GM18507 (cell line): ENCODE measurements around the gene SPART.
"Not testable (repeated sequence)": the region's sequence is repeated elsewhere in the genome, so short reads cannot be mapped to it uniquely, and the experiment has no call there.

Experiments used
- DNase-seq: peaks from one replicate; pipeline ENCODE4 v3.0.0; 2011; ENCODE audit warnings: low read depth; ENCODE audit not compliant: insufficient read length; ENCODE audit errors: extremely low spot score
- FAIRE-seq: peaks from 2 replicates; lab custom pipeline; 2011; peaks lifted over from hg19 to GRCh38; lab: Jason Lieb, UNC

The SPART gene

DNA sequence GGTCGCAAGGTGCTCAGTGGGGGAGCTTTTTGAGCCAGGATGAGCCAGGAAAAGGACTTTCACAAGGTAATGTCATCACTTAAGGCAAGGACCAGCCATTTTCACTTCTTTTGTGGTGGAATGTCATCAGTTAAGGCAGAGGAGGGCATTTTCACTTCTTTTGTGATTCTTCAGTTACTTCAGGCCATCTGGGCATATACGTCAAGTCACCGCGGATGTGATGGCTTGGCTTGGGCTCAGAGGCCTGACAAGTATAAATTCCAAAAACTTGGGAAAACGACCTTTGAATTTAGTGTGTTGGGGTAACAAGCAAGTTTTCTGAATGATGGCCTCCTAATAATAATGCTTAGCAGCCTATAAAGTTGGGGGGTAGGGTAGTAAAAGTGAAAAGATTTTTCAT is 21.3 kb downstream of the SPART start:
- not testable (repeated sequence) for DNase-seq, FAIRE-seq

DNA sequence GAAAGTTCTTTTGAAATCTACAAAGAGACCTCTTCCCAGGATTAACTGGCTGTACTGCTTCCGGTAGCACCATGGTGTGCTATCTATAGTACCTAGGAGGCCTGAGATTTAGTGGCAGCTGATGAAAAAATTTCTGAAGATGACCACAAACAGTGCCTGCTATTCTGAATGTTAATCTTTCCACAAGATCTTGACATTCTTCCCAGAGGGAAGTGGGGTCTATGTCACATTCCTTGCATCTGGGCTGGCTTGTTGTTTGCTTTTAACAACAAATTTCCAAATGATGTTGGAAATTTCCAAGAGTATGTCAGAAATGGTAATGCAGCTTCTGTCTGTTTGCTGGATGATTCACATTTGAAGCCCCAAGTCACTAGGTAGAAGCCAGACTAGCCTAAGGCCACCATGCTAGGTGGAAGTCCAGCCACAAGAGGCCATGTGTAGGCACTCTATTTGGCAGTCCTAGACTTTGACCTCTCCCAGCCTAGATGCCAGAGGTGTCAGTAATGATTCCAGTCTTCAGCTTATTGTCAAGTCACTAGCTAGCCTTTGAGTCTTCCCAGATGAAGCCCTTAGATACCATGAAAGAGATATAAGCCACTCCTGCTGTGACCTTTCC is 22.1 kb downstream of the SPART start:
- FAIRE-seq (no peak), DNase-seq (no peak)

DNA sequence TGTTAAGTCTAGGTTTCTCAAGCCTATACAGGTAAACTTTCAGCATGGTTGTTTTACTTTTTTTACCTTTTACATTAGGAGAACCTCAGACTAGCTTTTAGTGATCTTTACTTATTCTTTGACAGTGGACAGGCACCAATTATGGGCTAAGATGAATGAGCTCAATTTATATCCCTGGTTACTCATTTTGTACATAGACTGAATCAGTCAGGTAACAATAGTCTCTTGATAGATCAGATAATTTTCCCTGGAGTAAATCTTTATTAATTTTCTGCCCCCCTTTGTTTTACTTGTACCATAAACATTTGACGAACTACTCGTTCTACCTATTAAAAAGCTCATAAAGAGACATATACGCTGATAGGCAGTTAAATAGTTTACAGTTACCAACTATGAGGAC is 22.8 kb downstream of the SPART start:
- DNase-seq (no peak), FAIRE-seq (no peak)

DNA sequence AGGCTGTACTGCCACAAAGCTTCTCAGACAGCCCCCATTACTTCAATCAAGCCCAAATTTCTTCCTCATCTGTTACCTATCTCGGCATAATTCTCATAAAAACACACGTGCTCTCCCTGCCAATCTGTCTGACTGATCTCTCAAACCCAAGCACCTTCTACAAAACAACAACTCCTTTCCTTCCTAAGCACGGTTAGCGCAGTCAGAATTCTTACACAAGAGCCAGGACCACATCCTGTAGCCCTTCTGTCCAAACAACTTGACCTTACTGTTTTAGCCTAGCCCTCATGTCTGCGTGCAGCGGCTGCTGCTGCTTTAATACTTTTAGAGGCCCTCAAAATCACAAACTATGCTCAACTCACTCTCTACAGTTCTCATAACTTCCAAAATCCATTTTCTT is 26.4 kb downstream of the SPART start:
- DNase-seq, FAIRE-seq: not testable (repeated sequence)

DNA sequence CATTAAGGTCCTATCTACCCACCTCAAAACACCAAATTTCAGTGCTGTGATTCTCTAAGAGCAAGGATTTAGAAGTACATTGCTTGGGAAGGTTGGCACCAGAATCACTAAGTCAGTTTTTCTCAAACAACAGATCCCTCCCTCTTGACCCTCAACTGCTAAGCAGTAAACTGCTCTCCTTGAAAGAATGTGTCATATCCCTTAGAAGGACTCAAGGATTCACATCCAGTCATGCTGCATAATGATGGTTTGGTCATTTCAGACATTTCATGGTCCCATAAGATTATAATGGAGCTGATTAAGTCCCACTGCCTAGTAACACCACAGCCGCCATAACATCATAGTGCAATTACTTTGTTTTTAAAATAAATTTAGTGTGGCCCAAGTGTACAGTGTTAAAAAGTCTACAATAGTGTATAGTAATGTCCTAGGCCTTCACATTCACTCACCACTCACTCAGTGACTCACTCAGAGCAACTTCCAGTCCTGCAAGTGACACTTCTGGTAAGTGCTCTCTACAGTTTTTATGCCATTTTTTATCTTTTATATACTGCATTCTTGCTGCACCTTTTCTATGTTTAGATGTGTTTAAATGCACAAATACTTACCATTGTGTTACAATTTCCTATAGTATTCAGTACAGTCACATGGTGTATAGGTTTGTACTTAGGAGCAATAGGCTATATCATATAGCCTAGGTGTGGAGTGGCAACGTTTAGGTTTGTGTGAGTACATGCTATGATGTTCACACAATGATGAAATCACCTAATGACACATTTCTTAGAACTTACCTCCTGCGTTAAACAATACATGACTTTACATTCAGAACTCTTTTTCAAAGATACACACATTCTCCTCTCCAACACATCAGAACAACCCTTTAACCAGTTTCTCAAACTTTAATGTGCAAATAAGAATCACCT is 32.9 kb downstream of the SPART start:
- DNase-seq = no peak
- no peak for FAIRE-seq

DNA sequence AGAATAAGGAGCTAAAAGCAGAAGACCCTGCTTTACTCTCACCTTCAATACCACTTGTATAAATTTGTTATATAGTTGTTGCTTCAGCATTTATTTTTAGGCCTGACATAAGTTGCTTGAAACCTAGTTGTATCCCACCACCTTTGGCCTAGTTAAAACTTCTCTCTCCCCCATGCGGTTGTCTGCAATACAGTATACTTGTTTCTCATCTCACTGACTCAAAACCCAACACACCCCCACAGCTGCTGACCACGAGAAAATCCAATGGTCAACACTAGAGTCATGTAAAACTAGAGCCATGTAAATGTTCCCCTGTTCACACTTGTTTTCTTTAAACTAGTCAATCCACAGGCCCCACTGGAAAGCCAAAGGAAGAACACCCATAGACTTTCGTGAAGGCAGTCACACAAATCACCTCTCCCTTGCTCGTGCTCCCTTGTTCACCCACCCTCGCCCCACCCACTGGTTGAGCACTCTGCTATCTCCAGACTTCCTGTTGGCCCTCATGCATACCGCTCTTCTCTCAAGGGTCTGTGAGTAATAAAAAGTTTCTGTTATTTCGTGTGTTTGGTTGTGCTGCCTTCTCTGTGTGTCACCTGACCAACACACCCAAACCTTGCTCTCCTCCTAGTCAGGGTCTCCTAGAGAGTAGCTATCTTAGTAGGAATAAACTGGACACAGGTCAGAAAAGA is 35.6 kb downstream of the SPART start:
- FAIRE-seq = no peak
- no peak for DNase-seq

DNA sequence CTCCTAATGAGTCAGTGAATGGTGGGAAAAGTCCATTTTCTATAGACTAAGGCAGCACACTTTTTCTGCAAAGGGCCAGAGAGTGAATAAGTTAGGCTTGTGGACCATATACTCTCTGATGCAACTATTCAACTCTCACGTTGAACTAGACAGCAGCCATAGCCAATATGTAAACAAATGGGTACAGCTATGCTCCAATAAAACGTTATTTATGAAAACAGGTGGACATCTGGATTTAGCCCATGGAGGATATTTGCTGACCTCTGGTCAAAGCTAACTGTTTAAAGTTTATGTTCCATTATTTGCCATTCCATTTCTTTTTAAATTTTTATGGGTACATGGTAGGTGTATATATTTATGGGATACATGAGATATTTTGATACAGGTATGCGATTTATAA is 43.9 kb downstream of the SPART start:
- DNase-seq (no peak), FAIRE-seq (no peak)

DNA sequence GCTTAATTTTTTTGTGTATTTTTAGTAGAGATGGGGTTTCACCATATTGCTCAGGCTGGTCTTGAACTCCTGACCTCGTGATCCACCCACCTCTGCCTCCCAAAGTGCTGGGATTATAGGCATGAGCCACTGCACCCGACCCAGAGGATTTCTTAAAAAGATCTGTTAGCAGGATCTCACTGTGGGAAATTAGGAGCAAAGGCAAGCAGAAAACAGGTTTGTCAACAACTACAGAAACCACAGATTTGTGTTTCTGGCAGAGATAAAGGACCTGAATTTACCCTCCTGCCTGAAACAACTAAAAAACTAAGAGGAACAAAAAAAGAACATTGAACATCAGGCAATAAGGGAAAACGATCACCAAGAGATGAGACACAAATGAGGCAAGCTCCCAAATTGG is 46.7 kb downstream of the SPART start:
- not testable (repeated sequence) for FAIRE-seq, DNase-seq

DNA sequence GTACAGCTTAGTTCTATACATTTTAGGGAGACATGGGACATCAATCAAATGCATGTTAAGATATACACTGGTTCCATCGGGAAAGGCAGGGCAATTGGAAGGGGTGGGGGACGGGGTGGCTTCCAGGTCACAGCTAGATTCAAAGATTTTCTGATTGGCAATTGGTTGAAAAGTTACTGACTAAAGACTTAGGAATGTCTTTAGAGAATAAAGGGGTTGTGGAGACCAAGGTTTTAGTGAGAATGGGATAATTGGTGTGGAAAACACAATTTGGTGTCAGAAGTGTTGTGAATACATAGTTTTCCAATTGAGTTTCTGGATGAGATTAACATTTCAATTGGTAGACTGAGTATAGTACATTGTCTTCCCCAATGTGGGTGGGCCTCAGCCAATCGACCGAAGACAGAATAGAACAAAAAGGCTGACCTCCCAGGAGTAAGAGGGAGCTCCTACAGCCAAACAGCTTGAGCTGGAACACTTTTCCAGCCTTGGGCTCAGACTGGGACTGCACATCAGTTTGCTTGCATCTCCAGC is 47.6 kb downstream of the SPART start:
- FAIRE-seq = no peak
- DNase-seq = no peak

DNA sequence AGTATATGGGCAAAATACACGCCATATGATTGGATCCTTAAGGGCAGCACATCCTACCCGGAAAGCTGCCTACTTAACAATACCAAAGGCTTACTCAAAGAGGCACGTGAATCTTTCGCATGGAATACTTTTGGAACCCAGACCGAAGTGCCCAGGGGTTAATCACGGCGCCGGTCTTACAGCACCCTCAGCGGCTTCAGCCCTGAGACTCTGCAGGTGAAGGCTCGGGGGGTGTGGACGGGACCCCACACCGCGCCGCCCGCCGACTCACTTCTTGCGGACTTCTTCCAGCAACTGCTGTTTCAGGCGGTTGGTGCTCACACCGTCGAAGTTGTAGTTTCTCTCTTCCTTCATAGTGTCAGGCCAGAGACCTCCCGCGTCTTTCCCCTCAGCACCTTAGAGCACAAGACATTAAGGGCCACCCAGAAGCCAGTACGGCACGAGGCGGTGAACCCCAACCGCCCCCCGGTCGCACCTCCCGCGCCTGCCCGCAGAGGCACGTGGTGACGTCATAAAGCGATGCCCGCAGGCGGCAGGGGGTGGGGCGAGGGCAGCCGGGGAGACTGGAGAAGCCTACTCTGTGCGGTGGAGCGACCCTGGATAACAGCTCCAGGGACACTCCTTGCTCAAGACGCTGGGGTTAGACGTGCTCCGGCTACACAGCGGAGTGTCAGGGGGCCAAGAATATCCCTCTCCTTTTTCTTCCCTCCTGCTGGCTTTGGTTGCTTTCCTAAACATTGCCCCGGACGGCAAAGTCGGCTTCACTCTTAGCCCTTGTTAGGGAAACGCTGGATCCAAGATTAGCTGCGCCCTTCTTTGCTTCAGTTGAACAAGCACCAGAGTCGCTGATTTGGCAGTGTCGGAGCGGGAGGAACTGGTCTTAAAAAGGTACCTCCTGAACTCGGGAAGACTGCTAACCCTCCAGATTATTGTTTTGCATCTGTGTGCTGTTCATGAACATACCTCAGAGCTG is 48.5 kb downstream of the SPART start, which contains the start of gene CCDC169:
TSS of gene CCDC169 (minus strand) at position 449 of the 973 bp plus-strand sequence. CDS start at position 354, 95 bp downstream.
- FAIRE-seq = no peak
- DNase-seq = no peak

DNA sequence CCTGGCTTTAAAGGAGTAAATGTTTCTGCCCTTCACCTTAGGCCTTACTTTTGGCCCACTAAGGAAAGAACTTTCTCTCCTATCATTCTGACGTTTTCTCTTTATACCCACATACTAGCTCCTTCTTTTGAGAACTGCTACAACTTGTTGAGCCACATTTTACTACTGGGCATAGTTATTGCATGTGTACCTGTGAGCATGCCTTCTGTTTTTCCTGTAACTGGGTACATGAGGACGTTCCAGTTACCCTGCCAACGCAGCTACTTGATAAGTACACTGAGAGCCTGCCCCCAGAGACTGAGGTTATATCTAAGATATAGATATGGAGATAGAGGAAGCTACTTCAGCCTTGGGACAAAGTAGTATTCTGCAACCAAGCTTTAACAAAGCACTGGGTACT is 52.1 kb downstream of the SPART start:
- DNase-seq = no peak
- no peak for FAIRE-seq

DNA sequence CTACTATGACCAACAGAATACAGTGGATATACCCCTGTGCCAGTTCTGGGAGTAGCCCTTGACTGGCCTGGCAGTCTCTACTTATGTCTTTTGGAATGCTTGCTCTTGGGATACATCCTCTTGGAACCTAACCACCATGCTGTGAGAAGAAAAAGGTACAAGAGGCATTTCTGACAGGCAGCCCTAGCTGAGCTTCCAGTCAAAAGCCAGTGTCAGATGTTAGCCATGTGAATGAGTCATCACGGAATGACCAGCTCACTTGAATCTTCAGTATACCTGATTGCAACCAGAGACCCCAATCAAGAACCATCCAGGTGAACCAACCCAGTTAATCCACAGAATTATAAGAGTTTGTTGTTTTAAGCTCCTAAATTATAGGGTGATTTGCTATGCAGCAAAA is 52.7 kb downstream of the SPART start:
- no peak for FAIRE-seq

DNA sequence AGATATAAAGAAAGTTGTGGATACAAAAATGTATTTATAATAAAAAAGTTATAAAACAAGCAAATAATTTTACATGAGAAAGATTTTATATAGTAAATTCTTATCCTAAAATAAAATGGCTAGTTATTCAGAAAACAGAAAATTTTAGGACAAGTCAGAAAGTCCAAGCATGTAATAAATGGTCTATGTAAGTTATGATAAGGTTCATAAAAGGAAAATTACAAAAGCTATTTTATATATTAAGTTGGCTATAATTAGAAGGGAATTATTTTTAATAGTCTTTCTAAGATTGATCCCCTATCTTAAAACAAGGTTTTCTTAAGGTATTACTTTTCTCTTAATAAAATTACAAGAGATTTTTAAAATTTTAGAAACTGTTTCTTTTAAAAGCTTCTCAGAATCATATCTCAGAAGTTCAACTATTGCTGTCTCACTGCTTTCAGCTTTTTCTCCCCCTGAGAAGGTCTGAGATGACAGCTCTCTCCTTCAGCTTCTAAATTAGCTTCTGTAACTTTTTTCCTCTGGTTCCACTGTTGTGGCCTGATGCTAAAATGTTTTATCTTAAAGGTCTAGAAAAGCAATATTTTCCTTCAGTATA is 57.3 kb downstream of the SPART start:
- no peak for FAIRE-seq
- no peak for DNase-seq

More for the DNA sequence above, 52.7 kb downstream of the SPART start:
- no peak for DNase-seq

DNA sequence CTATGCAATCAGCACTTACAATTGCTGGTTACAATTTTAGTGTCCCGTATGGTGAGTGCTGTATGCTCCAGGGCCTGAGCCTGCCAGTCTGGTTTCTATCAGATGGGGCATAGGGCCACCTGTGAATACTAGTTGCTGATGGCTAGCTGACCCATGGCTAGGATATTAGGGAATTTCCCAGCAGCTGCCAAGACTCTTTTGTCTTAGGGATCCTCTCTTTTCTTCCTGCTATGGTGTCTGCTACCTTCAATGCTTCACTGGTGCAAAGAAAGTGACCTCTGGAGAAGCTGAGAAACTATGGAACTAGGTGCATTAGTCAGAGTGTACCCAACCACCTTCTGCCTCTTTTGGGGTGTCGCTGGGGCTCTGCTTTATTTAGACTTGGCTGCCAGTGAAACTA is 60.2 kb downstream of the SPART start:
- no peak for DNase-seq
- FAIRE-seq = no peak

DNA sequence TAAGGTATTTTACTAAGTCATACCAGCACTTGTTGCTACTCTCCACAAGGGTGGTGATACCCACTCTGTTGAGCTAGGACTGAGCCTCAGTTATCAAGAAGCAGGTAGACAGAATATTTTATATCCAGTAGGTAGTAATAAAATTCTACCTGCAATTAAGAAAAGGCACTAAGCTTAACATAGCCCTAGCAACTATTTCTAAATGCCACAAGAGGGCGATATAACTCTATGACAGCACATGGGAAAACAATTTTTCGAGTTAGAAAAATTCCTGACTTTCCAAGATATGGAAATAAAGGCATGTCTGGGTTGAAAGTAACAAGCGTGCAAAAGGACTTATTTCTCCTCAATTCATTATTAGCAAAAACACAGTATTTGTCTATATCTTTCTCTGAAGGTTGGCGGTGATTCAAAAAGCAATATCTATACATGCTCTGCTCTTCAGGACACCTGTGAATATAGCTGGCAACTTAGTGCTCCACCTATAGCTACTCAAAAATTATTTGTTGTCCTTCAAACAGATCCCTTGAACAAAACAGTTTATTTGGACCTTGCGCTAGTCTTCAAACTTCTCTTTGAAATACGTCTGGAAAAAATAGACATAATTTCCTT is 63.3 kb downstream of the SPART start:
- no peak for DNase-seq
- FAIRE-seq = no peak

DNA sequence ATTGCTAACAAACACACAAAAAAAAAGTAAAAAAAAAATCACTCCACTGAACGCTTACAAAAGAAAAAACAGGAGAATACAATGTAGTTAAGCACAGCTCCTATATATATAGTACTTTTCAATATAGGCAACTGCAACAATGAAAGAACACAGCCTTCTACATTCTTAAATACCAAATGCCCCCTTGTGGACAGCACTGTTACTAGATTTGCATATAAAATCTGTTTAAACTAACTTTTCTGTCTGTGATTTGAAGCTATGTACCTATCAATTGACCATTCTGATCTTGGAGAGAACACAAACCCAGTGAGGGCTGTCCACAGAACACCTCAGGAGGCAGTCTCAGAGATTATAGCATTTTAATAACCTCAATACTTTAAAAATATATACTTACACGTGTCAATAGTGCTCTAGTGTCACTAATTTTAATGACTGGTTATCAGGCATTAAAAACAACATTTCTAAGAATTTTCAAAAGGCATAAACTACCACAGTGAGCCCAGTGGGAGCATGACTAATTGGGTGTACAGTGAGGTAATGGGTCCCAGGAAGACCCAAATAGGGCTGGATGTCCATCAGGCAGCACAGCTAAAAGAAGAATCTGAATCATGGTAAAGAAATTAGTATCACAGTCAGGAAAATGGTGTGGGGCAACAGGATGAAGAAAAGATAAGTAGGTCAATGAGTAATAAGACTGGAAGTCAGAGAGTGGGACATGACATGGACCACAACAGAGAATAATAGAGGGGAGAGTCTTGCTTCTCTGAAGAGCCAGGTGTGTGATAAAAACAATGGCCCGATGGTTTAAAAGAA is 70.8 kb downstream of the SPART start:
- no peak for DNase-seq
- no peak for FAIRE-seq

DNA sequence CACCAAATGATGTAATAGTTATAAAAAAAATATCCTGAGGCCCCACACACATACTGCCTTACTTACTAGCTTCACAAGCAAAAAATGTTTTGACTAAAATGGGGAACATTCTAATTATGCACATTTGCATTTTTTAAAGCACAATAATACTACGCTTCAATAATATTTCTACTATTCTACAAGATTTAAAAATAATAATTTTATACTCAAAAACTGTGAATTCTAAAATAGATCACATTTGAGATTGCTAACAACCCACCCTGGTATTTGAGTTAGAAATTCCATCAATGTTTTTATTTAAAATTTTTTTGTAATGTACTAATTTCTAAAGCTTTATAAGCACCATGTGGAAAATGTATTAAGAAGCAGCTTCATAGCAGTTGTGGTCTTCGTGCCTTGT is 72.8 kb downstream of the SPART start:
- FAIRE-seq (no peak), DNase-seq (no peak)
